Panc1 (cell line): ENCODE results near the gene GPR107. TPM values are rescaled to one million over a fixed set of nuclear protein-coding genes. Genes with fewer than 3 reads are reported as not detected.

Source experiments
- ATAC-seq: fragments of 200-7000 bp; cut with Tn5 transposase; 2 replicates; pipeline ENCODE4 v1.9.1; 2020; ENCODE audit warnings: mild to moderate bottlenecking, moderate library complexity
- BruUV-seq: library from RNA; stranded (reverse); fragments of 400-500 nt; replicated peaks from 2 replicates; lab custom pipeline; 2021; lab: Mats Ljungman, UMichigan
- CTCF ChIA-PET: fragments of 300-600 bp; sonication (Branson Sonifier 250); formaldehyde crosslinking; loops from one replicate; lab custom pipeline; 2022; ENCODE audit warnings: antibody characterized with exemption; lab: Charles Lee
- POLR2A ChIA-PET: fragments of 300-600 bp; sonication (Branson Sonifier 250); formaldehyde crosslinking; loops from one replicate; lab custom pipeline; 2022; ENCODE audit warnings: antibody characterized with exemption; lab: Charles Lee
- DNase-seq: peaks from one replicate; pipeline ENCODE4 v3.0.0-alpha.2; 2010; ENCODE audit warnings: low read depth, low spot score
- H3K27ac ChIP-seq: 2 replicates; pipeline ENCODE4 v1.5.1; 2011; ENCODE audit warnings: mild to moderate bottlenecking, low read length, inconsistent platforms
- H3K27me3 ChIP-seq: fragments of 200-500 bp; sonication (Bioruptor generic); 2 replicates; pipeline ENCODE4 v1.6.0; 2014; ENCODE audit warnings: low read length, inconsistent platforms; ENCODE audit not compliant: control insufficient read depth, insufficient read depth
- H3K36me3 ChIP-seq: fragments of 200-500 bp; sonication (Bioruptor generic); 2 replicates; pipeline ENCODE4 v1.5.1; 2014; ENCODE audit warnings: inconsistent platforms, mild to moderate bottlenecking, low read length, moderate library complexity; ENCODE audit not compliant: control insufficient read depth, insufficient read depth
- H3K4me1 ChIP-seq: 2 replicates; pipeline ENCODE4 v1.5.1; 2011; ENCODE audit warnings: inconsistent platforms, mild to moderate bottlenecking, low read length, moderate library complexity; ENCODE audit not compliant: control insufficient read depth, insufficient read depth
- H3K4me3 ChIP-seq, 2 experiments: 2 replicates each; pipeline ENCODE4 v1.5.1; 2011 to 2012; ENCODE audit warnings: low read depth in 2 of 2, low read length in 2 of 2, mild to moderate bottlenecking in 2 of 2, inconsistent platforms in 1 of 2, moderate library complexity in 1 of 2
- H3K9me3 ChIP-seq: fragments of 200-500 bp; sonication (Bioruptor generic); 2 replicates; pipeline ENCODE4 v1.5.1; 2014; ENCODE audit warnings: low read depth, mild to moderate bottlenecking, inconsistent platforms, low read length, moderate library complexity; ENCODE audit not compliant: control insufficient read depth, insufficient read depth
- POLR2AphosphoS5 ChIP-seq: IDR thresholded peaks from 2 replicates; pipeline ENCODE4 v1.6.1; 2012; ENCODE audit warnings: mild to moderate bottlenecking, low read depth, low read length, moderate library complexity
- SIN3A ChIP-seq: IDR thresholded peaks from 2 replicates; pipeline ENCODE4 v1.6.1; 2012; ENCODE audit warnings: low read depth, mild to moderate bottlenecking, low read length, moderate library complexity, borderline replicate concordance; ENCODE audit not compliant: insufficient read depth
- TCF7L2 ChIP-seq: IDR thresholded peaks from 2 replicates; pipeline ENCODE4 v1.6.1; 2011; ENCODE audit warnings: mild to moderate bottlenecking, low read depth, low read length, inconsistent platforms
- in situ Hi-C: cut with HindIII; loops from 2 replicates; pipeline ENCODE4 v1.10.0; 2016; ENCODE audit warnings: low sequenced_read_pairs, low pct_unique_long_range_greater_than_20kb
- intact Hi-C: fragments of 100-400 bp; cut with micrococcal nuclease; formaldehyde crosslinking; loops from one replicate; pipeline ENCODE4 v1.10.0; 2022; ENCODE audit not compliant: unreplicated experiment
- total RNA-seq: library from RNA; stranded (reverse); gene quantifications from one replicate; pipeline ENCODE4 v1.2.1, GENCODE V29; 2021; ENCODE audit not compliant: unreplicated experiment
- TF ChIP-seq, protein P1 (sequence below), 2 experiments: IDR thresholded peaks; 2 replicates each; pipeline ENCODE4 v1.6.1; 2011 to 2012; ENCODE audit warnings: low read depth in 2 of 2, control low read depth in 1 of 2, low read length in 1 of 2, mild to moderate bottlenecking in 1 of 2, moderate library complexity in 1 of 2; ENCODE audit not compliant: insufficient read depth in 1 of 2
- TF ChIP-seq, protein P2 (sequence below): fragments of 450-650 bp; IDR thresholded peaks from 2 replicates; pipeline ENCODE4 v1.5.1; 2017; ENCODE audit warnings: mild to moderate bottlenecking

The GPR107 gene
- total RNA-seq, 1 experiment from 2014 or later = 43.0 TPM

DNA sequence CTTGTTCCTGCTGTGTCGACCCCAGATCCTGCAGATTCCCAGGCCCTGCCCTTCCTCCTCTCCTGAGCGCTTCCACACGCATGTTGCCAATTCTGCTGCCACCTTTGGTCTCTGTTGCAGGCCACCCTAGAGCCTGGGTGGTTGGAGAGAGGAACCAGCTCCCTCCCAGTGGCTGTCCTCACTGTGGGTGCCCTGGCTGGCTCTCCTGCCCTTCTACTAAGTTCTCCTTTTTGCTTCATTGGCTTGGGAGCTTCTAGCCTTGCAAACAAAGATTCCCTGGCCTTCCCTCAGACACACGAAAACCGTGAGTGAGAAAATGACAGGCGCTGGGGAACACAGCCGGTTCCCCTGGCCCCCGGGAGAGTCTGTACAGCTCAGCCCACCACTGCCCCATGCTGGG, 104.3 kb downstream of the GPR107 start:
- ATAC-seq = no peak
- H3K27ac ChIP-seq = no peak overlapping the region
- TF ChIP-seq TCF7L2 (no peak), POLR2AphosphoS5 (no peak)
- TF ChIP-seq, protein P1, sequence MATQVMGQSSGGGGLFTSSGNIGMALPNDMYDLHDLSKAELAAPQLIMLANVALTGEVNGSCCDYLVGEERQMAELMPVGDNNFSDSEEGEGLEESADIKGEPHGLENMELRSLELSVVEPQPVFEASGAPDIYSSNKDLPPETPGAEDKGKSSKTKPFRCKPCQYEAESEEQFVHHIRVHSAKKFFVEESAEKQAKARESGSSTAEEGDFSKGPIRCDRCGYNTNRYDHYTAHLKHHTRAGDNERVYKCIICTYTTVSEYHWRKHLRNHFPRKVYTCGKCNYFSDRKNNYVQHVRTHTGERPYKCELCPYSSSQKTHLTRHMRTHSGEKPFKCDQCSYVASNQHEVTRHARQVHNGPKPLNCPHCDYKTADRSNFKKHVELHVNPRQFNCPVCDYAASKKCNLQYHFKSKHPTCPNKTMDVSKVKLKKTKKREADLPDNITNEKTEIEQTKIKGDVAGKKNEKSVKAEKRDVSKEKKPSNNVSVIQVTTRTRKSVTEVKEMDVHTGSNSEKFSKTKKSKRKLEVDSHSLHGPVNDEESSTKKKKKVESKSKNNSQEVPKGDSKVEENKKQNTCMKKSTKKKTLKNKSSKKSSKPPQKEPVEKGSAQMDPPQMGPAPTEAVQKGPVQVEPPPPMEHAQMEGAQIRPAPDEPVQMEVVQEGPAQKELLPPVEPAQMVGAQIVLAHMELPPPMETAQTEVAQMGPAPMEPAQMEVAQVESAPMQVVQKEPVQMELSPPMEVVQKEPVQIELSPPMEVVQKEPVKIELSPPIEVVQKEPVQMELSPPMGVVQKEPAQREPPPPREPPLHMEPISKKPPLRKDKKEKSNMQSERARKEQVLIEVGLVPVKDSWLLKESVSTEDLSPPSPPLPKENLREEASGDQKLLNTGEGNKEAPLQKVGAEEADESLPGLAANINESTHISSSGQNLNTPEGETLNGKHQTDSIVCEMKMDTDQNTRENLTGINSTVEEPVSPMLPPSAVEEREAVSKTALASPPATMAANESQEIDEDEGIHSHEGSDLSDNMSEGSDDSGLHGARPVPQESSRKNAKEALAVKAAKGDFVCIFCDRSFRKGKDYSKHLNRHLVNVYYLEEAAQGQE (IDR thresholded peaks at IDR 0.05; ENCODE audit: insufficient read depth in 1 of 2, low read depth in 2 of 2, low read length in 1 of 2) = no peak
- intact Hi-C loops = no loop called here
- DNase-seq = no peak
- H3K9me3 ChIP-seq = no peaks in the 10 kb centered on the region
- ChIA-PET POLR2A (no interaction called here), CTCF (interaction anchor here (0.6 kb wide), 1 partner anchor 260 kb away, joined by 7 read pairs; no protein-coding TSS in a partner anchor)
- no peaks in the 10 kb centered on the region for H3K4me1 ChIP-seq
- no TSS peak for BruUV-seq
- H3K27me3 ChIP-seq = no peaks in the 10 kb centered on the region
- no peak overlapping the region for H3K4me3 ChIP-seq
- in situ Hi-C loops = no loop called here
- H3K36me3 ChIP-seq = no peaks in the 10 kb centered on the region

DNA sequence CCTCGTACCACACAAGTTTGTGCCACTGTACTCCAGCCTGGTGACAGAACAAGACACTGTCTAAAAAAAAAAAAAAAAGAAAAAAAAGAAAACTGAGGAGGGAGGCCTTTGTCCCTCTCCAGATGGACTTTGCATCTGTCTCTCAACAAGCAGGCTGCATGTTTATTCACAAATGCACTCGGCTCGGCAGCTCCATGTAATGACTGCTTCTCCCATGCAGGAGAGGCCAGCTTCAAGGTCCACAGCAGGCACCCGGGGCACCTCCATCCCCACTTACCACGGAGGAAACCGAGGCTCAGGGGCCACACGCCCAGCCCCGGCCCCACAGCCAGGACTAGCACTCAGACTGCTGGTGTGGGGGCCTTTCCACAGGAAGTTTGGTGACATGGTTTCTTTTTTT, 105.4 kb downstream of the GPR107 start:
- POLR2A ChIA-PET = no interaction called here
- TF ChIP-seq SIN3A (no peak), TCF7L2 (no peak), POLR2AphosphoS5 (no peak)
- TF ChIP-seq, protein P1 (IDR thresholded peaks at IDR 0.05; ENCODE audit: insufficient read depth in 1 of 2, low read depth in 2 of 2, low read length in 1 of 2) = no peak
- TF ChIP-seq, protein P2, sequence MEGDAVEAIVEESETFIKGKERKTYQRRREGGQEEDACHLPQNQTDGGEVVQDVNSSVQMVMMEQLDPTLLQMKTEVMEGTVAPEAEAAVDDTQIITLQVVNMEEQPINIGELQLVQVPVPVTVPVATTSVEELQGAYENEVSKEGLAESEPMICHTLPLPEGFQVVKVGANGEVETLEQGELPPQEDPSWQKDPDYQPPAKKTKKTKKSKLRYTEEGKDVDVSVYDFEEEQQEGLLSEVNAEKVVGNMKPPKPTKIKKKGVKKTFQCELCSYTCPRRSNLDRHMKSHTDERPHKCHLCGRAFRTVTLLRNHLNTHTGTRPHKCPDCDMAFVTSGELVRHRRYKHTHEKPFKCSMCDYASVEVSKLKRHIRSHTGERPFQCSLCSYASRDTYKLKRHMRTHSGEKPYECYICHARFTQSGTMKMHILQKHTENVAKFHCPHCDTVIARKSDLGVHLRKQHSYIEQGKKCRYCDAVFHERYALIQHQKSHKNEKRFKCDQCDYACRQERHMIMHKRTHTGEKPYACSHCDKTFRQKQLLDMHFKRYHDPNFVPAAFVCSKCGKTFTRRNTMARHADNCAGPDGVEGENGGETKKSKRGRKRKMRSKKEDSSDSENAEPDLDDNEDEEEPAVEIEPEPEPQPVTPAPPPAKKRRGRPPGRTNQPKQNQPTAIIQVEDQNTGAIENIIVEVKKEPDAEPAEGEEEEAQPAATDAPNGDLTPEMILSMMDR = no peak
- no peak for DNase-seq
- in situ Hi-C loops = no loop called here
- H3K4me1 ChIP-seq = no peaks in the 10 kb centered on the region
- BruUV-seq = no TSS peak
- H3K36me3 ChIP-seq = no peaks in the 10 kb centered on the region
- H3K27me3 ChIP-seq = no peaks in the 10 kb centered on the region
- CTCF ChIA-PET = no interaction called here
- intact Hi-C loops = no loop called here
- no peak for ATAC-seq
- H3K27ac ChIP-seq = no peak overlapping the region
- no peaks in the 10 kb centered on the region for H3K9me3 ChIP-seq
- no peak overlapping the region for H3K4me3 ChIP-seq
